ENCODE measurements around the gene TRMT11. TPM values are rescaled to one million over a fixed set of nuclear protein-coding genes. Genes with fewer than 3 reads are reported as not detected.

The TRMT11 gene
- total RNA-seq, 1 experiment from 2014 or later = 27.7 TPM

DNA sequence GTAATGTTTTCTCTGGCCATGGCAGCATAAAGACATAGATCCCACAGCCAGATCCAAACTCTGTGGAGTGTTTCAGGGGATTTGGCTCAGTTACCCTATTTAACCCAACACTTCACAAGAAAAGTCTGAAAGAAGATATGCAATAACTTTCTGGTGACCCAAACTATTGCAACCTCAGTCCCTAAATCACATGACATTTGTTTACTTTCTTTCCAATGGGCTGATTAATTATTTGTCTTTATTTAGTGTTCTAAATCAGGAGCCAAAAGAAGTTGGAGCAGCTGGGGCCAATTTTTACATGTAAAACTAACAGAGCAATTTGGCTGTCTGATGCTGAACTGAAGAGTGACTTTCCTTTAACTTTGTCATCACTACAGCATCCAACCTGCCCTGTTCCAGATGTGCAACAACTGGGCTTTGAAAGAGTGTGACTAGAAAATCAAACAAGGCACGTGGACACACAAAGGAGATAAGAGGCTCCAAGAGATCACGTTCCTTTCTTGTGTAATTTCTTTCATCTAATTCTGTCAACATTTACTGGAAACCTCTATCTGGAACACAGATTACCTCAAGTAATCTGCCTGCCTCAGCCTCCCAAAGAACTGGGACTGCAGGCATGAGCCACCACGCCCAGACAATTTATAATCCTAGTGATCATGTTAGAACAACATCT, 90.8 kb downstream of the TRMT11 start:
- no peak for DNase-seq
- Mint-ChIP-seq H3K27ac (ENCODE audit: unreplicated experiment) (no peak overlapping the region), H3K4me3 (ENCODE audit: low read depth, unreplicated experiment) (no peak overlapping the region), H3K36me3 (ENCODE audit: insufficient read depth, unreplicated experiment) (no peaks in the 10 kb centered on the region), H3K9me3 (ENCODE audit: low read depth, unreplicated experiment) (no peaks in the 10 kb centered on the region), H3K4me1 (ENCODE audit: low read depth, unreplicated experiment) (no peaks in the 10 kb centered on the region), H3K27me3 (ENCODE audit: unreplicated experiment) (no peaks in the 10 kb centered on the region)
- intact Hi-C loops (cut with micrococcal nuclease; ENCODE audit: unreplicated experiment) = no loop called here
- no TSS peak for BruUV-seq (replicated peaks)
- TF ChIP-seq, protein P1, sequence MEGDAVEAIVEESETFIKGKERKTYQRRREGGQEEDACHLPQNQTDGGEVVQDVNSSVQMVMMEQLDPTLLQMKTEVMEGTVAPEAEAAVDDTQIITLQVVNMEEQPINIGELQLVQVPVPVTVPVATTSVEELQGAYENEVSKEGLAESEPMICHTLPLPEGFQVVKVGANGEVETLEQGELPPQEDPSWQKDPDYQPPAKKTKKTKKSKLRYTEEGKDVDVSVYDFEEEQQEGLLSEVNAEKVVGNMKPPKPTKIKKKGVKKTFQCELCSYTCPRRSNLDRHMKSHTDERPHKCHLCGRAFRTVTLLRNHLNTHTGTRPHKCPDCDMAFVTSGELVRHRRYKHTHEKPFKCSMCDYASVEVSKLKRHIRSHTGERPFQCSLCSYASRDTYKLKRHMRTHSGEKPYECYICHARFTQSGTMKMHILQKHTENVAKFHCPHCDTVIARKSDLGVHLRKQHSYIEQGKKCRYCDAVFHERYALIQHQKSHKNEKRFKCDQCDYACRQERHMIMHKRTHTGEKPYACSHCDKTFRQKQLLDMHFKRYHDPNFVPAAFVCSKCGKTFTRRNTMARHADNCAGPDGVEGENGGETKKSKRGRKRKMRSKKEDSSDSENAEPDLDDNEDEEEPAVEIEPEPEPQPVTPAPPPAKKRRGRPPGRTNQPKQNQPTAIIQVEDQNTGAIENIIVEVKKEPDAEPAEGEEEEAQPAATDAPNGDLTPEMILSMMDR (IDR thresholded peaks at IDR 0.05; ENCODE audit: unreplicated experiment) = no peak
- CTCF ChIA-PET = interaction anchor here (0.6 kb wide), 1 partner anchor 14 kb away, joined by 4 read pairs; no protein-coding TSS in a partner anchor

DNA sequence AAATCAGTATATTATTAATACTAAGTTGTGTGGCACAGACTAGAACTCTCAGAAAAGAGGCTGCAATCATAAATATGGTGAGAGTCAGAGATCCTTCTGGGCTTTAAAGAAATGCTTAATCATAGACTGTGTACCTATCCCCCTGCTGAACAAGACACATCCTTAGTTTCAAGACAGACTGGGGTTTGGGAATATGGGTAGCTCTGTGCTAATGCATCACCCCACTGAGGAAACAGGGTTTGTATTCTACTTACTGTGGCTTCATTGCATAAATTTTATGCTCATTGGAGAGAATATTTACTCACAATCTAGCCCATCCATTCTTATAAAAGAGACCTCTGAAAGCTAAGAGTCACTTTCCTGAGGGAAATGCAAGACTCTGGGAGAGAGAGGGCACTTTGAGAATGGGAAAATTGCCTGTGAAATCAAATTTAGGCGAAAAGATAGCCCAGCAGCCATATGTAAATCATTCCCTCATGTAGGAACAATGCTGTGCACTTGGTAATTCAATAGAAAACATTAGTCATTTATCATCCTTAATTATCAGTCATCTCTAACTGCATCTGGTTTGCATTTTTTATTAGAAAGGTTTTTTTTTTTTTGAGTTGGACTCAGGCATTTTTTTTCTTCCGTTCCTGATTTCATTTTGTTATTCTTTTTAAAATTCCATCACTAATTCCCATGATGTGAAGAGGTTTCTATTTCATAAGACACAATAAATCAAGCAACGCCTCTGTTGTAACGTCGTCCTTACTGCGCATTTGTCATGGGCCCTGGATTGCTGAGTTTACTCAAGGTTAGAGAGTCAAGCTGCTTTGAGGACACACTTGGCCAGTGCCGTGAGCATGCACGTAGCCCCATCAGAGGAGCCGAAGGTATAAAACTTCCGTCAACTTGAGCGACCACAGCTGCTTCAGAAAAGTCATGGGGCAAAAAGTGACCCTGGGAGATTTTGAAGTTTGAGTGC, 91.8 kb downstream of the TRMT11 start:
- CTCF ChIA-PET = no interaction called here
- DNase-seq = no peak
- Mint-ChIP-seq H3K27me3 (ENCODE audit: unreplicated experiment) (no peaks in the 10 kb centered on the region), H3K4me3 (ENCODE audit: low read depth, unreplicated experiment) (no peak overlapping the region), H3K27ac (ENCODE audit: unreplicated experiment) (no peak overlapping the region), H3K4me1 (ENCODE audit: low read depth, unreplicated experiment) (no peaks in the 10 kb centered on the region), H3K9me3 (ENCODE audit: low read depth, unreplicated experiment) (no peaks in the 10 kb centered on the region), H3K36me3 (ENCODE audit: insufficient read depth, unreplicated experiment) (no peaks in the 10 kb centered on the region)
- intact Hi-C loops (cut with micrococcal nuclease; ENCODE audit: unreplicated experiment) = no loop called here
- TF ChIP-seq, protein P1 (IDR thresholded peaks at IDR 0.05; ENCODE audit: unreplicated experiment) = no peak
- no TSS peak for BruUV-seq (replicated peaks)

DNA sequence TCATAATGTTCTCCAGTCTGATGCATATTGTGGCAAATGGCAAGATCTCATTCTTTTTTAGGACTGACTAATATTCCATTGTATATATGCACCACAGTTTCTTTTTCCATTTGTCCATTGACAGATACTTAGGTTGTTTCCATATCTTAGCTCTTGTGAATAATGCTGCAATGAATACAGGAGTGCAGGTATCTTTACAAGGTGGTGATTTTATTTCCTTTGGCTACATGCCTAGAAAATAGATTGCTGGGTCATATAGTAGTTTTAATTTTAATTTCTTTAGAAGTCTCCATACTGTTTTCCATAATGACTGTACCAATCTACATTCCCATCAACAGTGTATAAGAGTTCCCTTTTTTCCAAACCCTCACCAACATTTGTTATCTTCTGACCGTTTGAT, 97.5 kb downstream of the TRMT11 start:
- no peak for DNase-seq
- Mint-ChIP-seq H3K27ac (ENCODE audit: unreplicated experiment) (no peak overlapping the region), H3K27me3 (ENCODE audit: unreplicated experiment) (no peaks in the 10 kb centered on the region), H3K36me3 (ENCODE audit: insufficient read depth, unreplicated experiment) (no peaks in the 10 kb centered on the region), H3K9me3 (ENCODE audit: low read depth, unreplicated experiment) (no peaks in the 10 kb centered on the region), H3K4me1 (ENCODE audit: low read depth, unreplicated experiment) (peaks cover 8% of the 10 kb centered on the region), H3K4me3 (ENCODE audit: low read depth, unreplicated experiment) (no peak overlapping the region)
- intact Hi-C loops (cut with micrococcal nuclease; ENCODE audit: unreplicated experiment) = no loop called here
- BruUV-seq (replicated peaks) = no TSS peak
- CTCF ChIA-PET = no interaction called here
- TF ChIP-seq, protein P1 (IDR thresholded peaks at IDR 0.05; ENCODE audit: unreplicated experiment) = no peak

DNA sequence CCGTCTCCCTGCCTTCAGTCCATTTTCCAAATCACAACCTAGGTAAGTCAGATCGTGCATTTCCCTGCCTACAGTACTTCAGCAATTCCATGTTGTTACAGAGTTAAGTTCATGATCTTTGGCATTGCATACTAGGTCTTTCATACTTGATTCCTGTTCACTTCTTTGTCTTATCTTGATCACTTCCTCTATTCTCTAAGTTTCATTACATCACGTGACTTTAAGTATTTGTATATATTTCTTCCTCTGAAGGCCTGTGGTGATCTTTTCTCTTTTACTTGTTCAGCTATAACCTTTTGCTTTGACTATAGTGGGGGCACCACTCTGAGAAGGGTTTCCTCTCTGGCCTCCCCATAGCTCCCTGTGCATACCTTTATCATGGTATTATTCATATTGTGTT, 100.2 kb downstream of the TRMT11 start:
- intact Hi-C loops (cut with micrococcal nuclease; ENCODE audit: unreplicated experiment) = no loop called here
- H3K27me3 Mint-ChIP-seq (ENCODE audit: unreplicated experiment) = no peaks in the 10 kb centered on the region
- H3K4me3 Mint-ChIP-seq (ENCODE audit: low read depth, unreplicated experiment) = no peak overlapping the region
- CTCF ChIA-PET = no interaction called here
- TF ChIP-seq, protein P1 (IDR thresholded peaks at IDR 0.05; ENCODE audit: unreplicated experiment) = no peak
- no peak overlapping the region for H3K27ac Mint-ChIP-seq (ENCODE audit: unreplicated experiment)
- no TSS peak for BruUV-seq (replicated peaks)
- H3K36me3 Mint-ChIP-seq (ENCODE audit: insufficient read depth, unreplicated experiment) = no peaks in the 10 kb centered on the region
- H3K9me3 Mint-ChIP-seq (ENCODE audit: low read depth, unreplicated experiment) = no peaks in the 10 kb centered on the region
- H3K4me1 Mint-ChIP-seq (ENCODE audit: low read depth, unreplicated experiment) = peaks cover 8% of the 10 kb centered on the region
- no peak for DNase-seq

Other genes starting within 250 kb of the TRMT11 start
- 0.47 and 0.64 TPM in 2 replicates for gene HEY2, start 236.9 kb upstream of the TRMT11 start, total RNA-seq (2022)
- 97.1 and 102 TPM in 2 replicates for gene NCOA7, start 195.6 kb upstream of the TRMT11 start, total RNA-seq (2022)
- 13.9 and 15.1 TPM in 2 replicates for gene HINT3, start 29.8 kb upstream of the TRMT11 start, total RNA-seq (2022)